CD1c-positive myeloid dendritic cell (primary cell): Measurements from ENCODE around the gene ZNF865.

Source experiments
- DNase-seq: peaks from one replicate; pipeline ENCODE4 v3.0.0-alpha.2; 2016; ENCODE audit errors: extremely low spot score

Gene ZNF865

GRCh38 chr19:55623561-55623960, 18.1 kb downstream of the ZNF865 start:
- DNase-seq, result peak; percentile 19

GRCh38 chr19:55624109-55625003, 18.9 kb downstream of the ZNF865 start, which contains the start of gene ZNF784:
Gene ZNF784, minus strand, starts transcription at chr19:55624566. Its CDS starts 5 bp downstream, at chr19:55624561.
- peak; percentile 97 for DNase-seq

- DNase-seq, result no peak
Measured at GRCh38 chr19:55625004-55625326, 19.5 kb downstream of the ZNF865 start.

GRCh38 chr19:55626350-55626749, 20.9 kb downstream of the ZNF865 start:
- peak; percentile 39 for DNase-seq

- peak; percentile 96 for DNase-seq
Measured at GRCh38 chr19:55632463-55632834, 27.0 kb downstream of the ZNF865 start.

- no peak for DNase-seq
Measured at GRCh38 chr19:55633861-55634260, 28.4 kb downstream of the ZNF865 start.

- no peak for DNase-seq
Measured at GRCh38 chr19:55635334-55635717, 29.9 kb downstream of the ZNF865 start.

GRCh38 chr19:55635856-55636440, 30.5 kb downstream of the ZNF865 start:
- no peak for DNase-seq

- DNase-seq, result no peak
Measured at GRCh38 chr19:55636723-55637122, 31.3 kb downstream of the ZNF865 start.

- DNase-seq, result no peak
Measured at GRCh38 chr19:55637534-55637933, 32.1 kb downstream of the ZNF865 start.

- peak; percentile 63 for DNase-seq
Measured at GRCh38 chr19:55638864-55639359, 33.5 kb downstream of the ZNF865 start.

GRCh38 chr19:55640043-55640576, 34.7 kb downstream of the ZNF865 start:
- DNase-seq, result peak; percentile 73

GRCh38 chr19:55640577-55641425, 35.4 kb downstream of the ZNF865 start, which contains the start of gene ZNF580:
Gene ZNF580, plus strand, starts transcription at chr19:55641002. Its CDS starts 1,507 bp downstream, at chr19:55642509.
- DNase-seq, result peak; percentile 63

- DNase-seq, result no peak
Measured at GRCh38 chr19:55641426-55642152, 36.1 kb downstream of the ZNF865 start.

- DNase-seq, result no peak
Measured at GRCh38 chr19:55642153-55643002, 36.9 kb downstream of the ZNF865 start.

- DNase-seq, result peak; percentile 82
Measured at GRCh38 chr19:55643003-55643886, 37.8 kb downstream of the ZNF865 start, which contains the start of gene ZNF581. Gene ZNF581, plus strand, starts transcription at chr19:55643649. Its CDS starts 923 bp downstream, at chr19:55644572.

- no peak for DNase-seq
Measured at GRCh38 chr19:55643887-55644176, 38.4 kb downstream of the ZNF865 start.

GRCh38 chr19:55644191-55644833, 38.9 kb downstream of the ZNF865 start:
- no peak for DNase-seq
